Central memory CD8-positive, alpha-beta T cell (primary cell): ENCODE data around the gene DIAPH3.

Experiments
- ATAC-seq: fragments of 150-1000 bp; cut with Tn5 transposase; replicated peaks from 2 replicates; pipeline ENCODE4 v1.10.0; 2022; ENCODE audit warnings: mild to moderate bottlenecking, moderate FRiP score, moderate number of reproducible peaks; ENCODE audit not compliant: poor library complexity, severe bottlenecking; ENCODE audit errors: extremely low read depth
- DNase-seq, 2 donors: peaks; one replicate each; pipeline ENCODE4 v3.0.0; 2021; ENCODE audit warnings: low spot score in 2 of 2
- H3K27ac Mint-ChIP-seq: one replicate; pipeline ENCODE4 v1.8.0; 2022; ENCODE audit warnings: low read depth, mild to moderate bottlenecking, moderate library complexity, mixed read lengths
- H3K27me3 Mint-ChIP-seq: one replicate; pipeline ENCODE4 v1.8.0; 2022; ENCODE audit warnings: mixed read lengths
- H3K36me3 Mint-ChIP-seq: one replicate; pipeline ENCODE4 v1.8.0; 2022; ENCODE audit warnings: mild to moderate bottlenecking, moderate library complexity, mixed read lengths; ENCODE audit not compliant: insufficient read depth
- H3K4me1 Mint-ChIP-seq: one replicate; pipeline ENCODE4 v1.8.0; 2022; ENCODE audit warnings: mixed read lengths
- H3K4me3 Mint-ChIP-seq: one replicate; pipeline ENCODE4 v1.8.0; 2022; ENCODE audit warnings: mild to moderate bottlenecking, moderate library complexity, mixed read lengths
- H3K9me3 Mint-ChIP-seq: one replicate; pipeline ENCODE4 v1.8.0; 2022; ENCODE audit warnings: mixed read lengths

The DIAPH3 gene

DNA sequence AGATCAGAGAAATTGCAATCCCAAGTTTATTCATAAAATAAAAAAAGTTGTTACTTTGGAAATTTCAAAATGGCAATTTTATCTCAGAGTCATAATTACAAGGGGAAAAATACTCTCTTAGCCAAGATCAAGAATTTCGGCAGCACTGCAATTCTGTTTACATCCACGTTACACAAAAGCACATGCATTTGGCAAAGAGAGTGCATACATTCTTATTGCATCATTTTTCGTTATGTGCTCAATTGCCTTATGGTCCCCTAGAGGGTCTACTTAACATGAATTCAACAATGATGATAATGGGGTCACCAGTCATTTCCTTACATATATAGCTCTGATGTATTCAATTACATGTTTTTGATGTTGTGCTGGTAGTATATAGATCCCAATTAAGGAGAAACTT lies 498.0 kb downstream of the DIAPH3 start:
- no peaks in the 10 kb centered on the region for H3K9me3 Mint-ChIP-seq
- DNase-seq, result no peak

DNA sequence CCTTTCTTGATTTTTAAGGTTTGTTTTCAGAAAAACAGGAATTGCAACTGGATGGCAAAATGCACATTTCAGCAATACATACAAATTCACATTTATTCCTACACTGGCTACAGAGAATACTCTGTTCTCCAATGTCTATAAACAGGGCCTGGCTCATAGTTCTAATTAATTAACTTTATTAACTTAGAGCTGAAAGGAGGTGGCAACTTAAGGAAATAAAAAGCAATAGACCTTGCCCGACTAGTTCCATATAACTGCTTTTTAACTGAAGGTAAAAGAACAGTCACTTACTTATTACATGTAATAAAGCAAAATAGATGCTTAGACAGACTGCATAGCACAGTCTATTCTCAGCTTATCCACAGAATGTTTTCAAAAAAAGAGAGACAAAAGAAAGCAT lies 498.5 kb downstream of the DIAPH3 start:
- ATAC-seq, result no peak
- no peak overlapping the region for H3K27ac Mint-ChIP-seq
- H3K27me3 Mint-ChIP-seq, result no peaks in the 10 kb centered on the region
- peaks cover 1% of the 10 kb centered on the region for H3K36me3 Mint-ChIP-seq
- no peak for DNase-seq
- H3K4me1 Mint-ChIP-seq, result no peaks in the 10 kb centered on the region
- H3K9me3 Mint-ChIP-seq, result no peaks in the 10 kb centered on the region
- H3K4me3 Mint-ChIP-seq, result no peak overlapping the region

More for the DNA sequence above, 498.0 kb downstream of the DIAPH3 start:
- ATAC-seq, result no peak
- Mint-ChIP-seq H3K27me3 (no peaks in the 10 kb centered on the region), H3K4me3 (no peak overlapping the region), H3K36me3 (no peaks in the 10 kb centered on the region), H3K4me1 (no peaks in the 10 kb centered on the region), H3K27ac (no peak overlapping the region)

DNA sequence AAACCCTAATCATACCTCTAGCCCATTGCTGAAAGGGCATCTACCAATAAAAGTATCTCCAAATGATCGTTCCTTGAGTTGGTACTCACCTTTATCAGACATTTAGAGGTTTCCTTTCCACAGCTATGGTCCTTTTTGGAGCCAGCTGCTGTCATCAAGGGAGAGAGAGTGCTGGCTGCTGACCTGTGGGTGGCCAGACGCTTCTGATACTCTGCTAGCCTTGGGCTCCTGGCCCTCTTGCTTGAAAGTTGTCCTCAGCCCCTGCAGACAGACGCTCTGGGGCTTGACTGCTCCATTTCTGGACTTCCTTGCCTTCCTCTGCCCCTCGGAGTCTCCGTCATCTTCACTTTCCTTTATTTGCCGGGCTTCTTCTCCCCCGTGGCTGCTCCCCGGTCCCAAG lies 499.1 kb downstream of the DIAPH3 start:
- Mint-ChIP-seq H3K9me3 (no peaks in the 10 kb centered on the region), H3K27me3 (no peaks in the 10 kb centered on the region), H3K4me3 (no peak overlapping the region), H3K36me3 (peaks cover 1% of the 10 kb centered on the region), H3K4me1 (no peaks in the 10 kb centered on the region), H3K27ac (no peak overlapping the region)
- ATAC-seq (no peak), DNase-seq (no peak)

DNA sequence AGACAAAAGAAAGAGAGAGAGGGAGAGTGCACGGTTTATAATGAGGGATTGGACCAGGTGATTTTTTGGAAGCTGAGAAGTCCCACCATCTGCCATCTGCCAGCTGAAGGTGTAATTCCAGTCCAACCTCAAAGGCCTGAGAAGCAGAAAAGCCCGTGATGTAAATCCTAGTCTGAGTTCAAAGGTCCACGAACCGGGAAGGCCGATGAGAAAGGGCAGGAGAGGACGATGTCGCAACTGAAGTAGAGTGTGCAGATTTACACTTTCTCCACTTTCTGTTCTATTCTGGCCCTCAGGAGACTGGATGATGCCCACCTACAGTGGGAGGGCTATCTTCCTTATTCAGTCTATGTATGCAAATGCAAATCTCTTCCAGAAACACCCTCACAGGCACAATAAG lies 500.0 kb downstream of the DIAPH3 start:
- Mint-ChIP-seq H3K4me1 (no peaks in the 10 kb centered on the region), H3K27ac (no peak overlapping the region), H3K27me3 (no peaks in the 10 kb centered on the region), H3K36me3 (peaks cover 1% of the 10 kb centered on the region), H3K4me3 (no peak overlapping the region), H3K9me3 (no peaks in the 10 kb centered on the region)
- ATAC-seq (no peak), DNase-seq (no peak)

DNA sequence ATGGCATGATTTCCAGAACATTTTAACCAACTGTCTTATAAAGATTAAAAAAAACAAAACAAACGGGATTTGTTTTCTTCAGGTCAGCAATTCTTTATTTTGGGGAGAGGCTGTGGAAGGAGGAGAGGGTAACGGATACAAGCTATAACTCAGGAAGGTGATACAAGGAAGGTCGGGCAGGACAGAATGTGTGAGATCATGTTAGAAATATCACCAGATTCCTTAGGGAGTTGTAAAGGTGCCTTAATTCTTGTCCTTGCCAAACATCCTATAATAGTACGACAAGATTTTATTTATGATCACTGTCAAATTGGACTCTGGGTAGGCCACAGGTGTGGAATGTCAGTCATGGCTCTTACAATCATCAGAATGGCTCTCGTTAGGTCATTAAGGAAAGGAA lies 503.1 kb downstream of the DIAPH3 start:
- DNase-seq (no peak), ATAC-seq (no peak)
- Mint-ChIP-seq H3K4me3 (no peak overlapping the region), H3K9me3 (no peaks in the 10 kb centered on the region), H3K27ac (no peak overlapping the region), H3K36me3 (peaks cover 1% of the 10 kb centered on the region), H3K27me3 (no peaks in the 10 kb centered on the region), H3K4me1 (no peaks in the 10 kb centered on the region)

DNA sequence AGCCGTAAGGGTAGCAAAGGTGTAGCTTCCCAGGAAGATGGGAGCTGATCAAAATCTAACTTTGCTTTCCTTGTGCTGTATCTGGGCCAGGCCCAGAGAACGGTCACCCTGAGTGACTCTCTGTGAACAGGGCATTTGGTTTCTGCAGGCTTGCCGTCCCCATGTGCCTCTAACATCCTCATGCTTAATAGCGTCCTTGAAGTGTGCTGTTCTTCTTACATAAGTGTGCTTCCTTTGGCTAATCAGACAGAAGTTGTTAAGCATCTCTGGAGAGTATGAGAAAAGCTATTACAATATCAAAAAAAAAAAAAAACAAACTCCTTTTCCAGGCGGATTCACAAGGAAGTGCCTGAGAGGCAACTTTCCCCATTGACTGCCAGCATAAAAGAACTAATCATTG lies 503.7 kb downstream of the DIAPH3 start:
- Mint-ChIP-seq H3K27ac (no peak overlapping the region), H3K4me1 (no peaks in the 10 kb centered on the region), H3K27me3 (no peaks in the 10 kb centered on the region), H3K9me3 (no peaks in the 10 kb centered on the region), H3K4me3 (no peak overlapping the region), H3K36me3 (peaks cover 1% of the 10 kb centered on the region)
- no peak for DNase-seq
- ATAC-seq, result no peak

DNA sequence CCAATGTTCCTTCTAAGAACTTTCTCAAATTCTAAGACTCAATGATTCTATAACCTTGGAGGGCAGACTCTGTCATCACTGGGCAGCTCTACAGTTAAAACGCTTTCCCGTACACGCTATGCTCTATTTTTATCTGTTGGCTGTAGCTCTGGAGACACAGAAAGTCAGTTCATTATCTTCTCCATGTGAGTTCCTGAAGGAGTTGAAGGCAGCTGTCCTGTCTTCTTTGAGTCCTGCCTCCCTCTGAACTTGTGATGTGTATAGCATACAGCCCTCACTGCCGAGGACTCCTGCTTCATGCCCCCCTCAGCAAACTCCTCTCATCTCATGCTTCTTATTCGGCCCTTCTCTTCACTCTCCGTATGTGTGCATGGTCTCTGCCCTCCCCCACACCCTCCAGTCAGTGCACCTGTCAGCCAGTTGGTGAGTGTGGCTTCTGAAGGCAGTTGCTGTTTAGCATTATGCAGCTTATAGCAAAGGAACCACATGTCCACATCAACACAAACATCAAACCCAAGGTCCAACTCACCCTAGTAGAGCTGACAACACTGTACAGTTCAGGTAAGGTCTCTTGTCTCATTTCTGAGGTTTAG lies 504.9 kb downstream of the DIAPH3 start:
- ATAC-seq, result no peak
- Mint-ChIP-seq H3K4me3 (no peak overlapping the region), H3K4me1 (no peaks in the 10 kb centered on the region), H3K27me3 (no peaks in the 10 kb centered on the region), H3K36me3 (peaks cover 1% of the 10 kb centered on the region), H3K27ac (no peak overlapping the region), H3K9me3 (no peaks in the 10 kb centered on the region)
- no peak for DNase-seq

DNA sequence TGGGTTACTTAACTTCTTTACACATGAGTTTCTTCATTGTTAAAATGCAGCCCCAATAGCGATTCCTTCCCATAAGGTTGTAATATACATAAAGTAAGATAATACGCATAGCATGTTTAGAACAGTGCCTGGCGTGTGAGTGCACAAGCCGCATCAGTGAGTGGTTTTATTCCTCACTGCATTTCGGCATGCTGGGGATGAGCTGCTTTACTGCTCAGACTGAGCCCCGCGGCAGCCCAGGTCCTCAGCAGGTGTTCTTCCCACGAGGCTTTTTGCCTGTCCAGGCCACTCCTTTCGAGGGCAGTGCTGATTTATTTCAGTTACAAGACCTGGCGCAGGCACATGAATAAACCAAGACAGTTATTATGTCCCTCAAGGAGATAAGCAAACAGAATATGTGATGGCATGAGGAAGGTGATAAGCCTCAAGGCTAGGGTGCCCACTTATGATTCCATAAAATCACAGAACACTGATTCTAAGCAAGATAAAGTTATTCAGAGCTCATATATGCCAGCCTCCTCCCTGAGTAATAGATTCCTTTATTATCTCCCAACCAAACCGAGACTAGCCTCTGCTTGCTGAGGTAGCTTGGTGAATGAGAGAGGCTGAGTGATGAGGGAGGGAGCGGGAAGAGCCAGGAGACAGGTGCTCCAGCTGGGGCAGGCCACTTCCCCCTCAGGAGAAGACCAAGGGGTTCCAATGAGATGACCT lies 505.5 kb downstream of the DIAPH3 start:
- Mint-ChIP-seq H3K4me3 (no peak overlapping the region), H3K9me3 (no peaks in the 10 kb centered on the region), H3K36me3 (peaks cover 1% of the 10 kb centered on the region), H3K27ac (no peak overlapping the region), H3K27me3 (peaks cover under 1% of the 10 kb centered on the region), H3K4me1 (no peaks in the 10 kb centered on the region)
- no peak for DNase-seq
- no peak for ATAC-seq

DNA sequence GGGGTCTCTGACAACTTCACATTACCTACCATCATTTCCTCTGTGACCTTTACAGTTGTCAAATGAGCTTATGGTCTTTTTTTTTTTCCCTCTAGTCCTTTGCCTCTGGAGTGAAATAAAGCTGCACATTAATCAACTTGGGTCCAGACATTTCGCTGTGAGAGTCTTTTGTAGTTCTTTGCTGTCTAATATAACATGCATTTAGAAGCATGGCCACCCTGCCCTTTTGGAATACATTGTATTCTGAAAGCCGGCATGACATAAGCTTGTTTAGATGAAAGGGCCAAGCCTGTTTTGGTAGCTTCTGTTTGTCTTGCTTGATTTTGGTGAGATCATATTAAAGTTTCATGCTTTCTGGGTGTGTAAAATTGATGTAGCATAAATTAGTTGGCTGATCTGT lies 509.8 kb downstream of the DIAPH3 start:
- Mint-ChIP-seq H3K4me1 (no peaks in the 10 kb centered on the region), H3K4me3 (no peak overlapping the region), H3K27me3 (peaks cover 9% of the 10 kb centered on the region), H3K27ac (no peak overlapping the region), H3K9me3 (no peaks in the 10 kb centered on the region), H3K36me3 (no peaks in the 10 kb centered on the region)
- ATAC-seq, result no peak
- DNase-seq, result no peak

DNA sequence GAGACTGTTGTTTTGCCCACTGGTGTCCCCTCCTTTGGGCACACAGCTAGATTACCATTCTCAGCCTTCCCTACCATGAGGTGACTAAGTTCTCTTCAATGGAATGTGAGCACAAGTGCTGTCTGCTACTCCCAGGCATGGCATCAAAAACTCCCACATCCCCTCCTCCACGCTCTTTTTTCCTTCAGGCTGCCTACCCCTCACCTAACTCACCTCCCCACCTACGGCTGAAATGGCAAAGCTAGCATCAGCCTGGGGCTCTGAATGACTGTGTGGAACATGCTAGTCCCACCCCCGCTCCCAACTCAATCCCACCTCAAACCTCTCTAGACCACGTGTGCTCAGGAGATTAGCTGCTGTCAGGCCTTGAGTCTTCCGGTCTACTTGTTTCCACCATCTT lies 512.2 kb downstream of the DIAPH3 start:
- Mint-ChIP-seq H3K4me1 (no peaks in the 10 kb centered on the region), H3K36me3 (no peaks in the 10 kb centered on the region), H3K4me3 (no peak overlapping the region), H3K9me3 (no peaks in the 10 kb centered on the region), H3K27me3 (peaks cover 9% of the 10 kb centered on the region), H3K27ac (no peak overlapping the region)
- DNase-seq (no peak), ATAC-seq (no peak)

DNA sequence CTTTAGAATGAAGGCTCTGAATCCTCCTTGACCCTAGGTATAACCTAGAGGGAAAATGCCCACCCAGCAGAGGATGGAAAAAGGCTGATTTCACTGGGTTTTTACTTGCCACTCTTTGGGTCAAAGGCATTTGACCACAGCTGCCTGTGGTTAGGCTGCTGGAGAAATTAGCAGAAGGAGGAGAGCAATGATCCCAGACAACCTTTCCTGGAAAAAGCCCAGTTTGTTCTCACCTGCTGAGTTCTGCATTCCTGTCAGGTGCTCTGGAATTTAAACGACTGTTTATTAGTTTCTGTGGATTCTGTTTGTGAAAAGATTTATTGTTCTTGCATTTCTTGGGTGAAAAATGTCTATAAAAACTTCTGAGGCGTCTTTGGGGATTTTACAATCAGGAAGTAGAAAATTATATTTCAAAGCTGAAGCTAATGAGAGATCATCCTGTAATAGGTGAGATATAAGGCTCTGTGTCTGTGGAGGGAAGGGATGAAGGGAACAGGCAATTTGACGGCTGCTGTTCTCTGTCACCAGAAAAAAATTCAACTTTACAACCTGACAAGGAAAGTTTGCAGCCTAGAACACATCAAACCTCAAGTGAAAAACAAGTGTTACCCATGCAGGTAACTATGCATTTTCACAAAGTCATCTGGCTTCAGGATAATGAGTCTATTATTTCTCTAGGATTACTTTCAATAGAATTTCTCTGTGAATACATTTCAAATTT lies 519.7 kb downstream of the DIAPH3 start:
- Mint-ChIP-seq H3K4me3 (no peak overlapping the region), H3K36me3 (no peaks in the 10 kb centered on the region), H3K9me3 (no peaks in the 10 kb centered on the region), H3K27me3 (peaks cover 7% of the 10 kb centered on the region), H3K4me1 (no peaks in the 10 kb centered on the region), H3K27ac (no peak overlapping the region)
- DNase-seq, result no peak
- no peak for ATAC-seq

DNA sequence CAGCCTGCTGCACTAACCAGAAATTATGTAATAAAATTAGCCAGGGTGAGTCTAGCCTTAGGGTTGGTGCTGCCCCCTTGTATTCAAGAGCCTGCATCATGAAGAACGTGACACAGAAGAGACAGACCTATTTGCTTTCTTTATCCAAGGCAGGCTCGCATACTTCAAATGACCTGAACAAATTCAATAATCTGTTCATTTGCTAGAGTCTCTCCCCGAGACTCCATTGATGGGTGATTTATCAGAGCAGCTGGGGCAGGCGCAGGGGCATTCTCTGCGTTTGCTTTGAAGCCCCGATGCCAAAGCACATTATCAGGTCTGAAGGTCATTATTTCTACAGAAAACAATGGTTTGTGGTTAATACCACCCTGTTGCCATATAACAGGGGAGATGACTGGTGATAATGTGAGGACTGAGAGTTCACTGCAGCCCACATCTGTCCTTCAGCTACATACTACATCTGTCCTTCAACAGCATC lies 520.3 kb downstream of the DIAPH3 start:
- no peak for ATAC-seq
- no peak overlapping the region for H3K4me3 Mint-ChIP-seq
- no peaks in the 10 kb centered on the region for H3K4me1 Mint-ChIP-seq
- H3K9me3 Mint-ChIP-seq, result no peaks in the 10 kb centered on the region
- H3K27ac Mint-ChIP-seq, result no peak overlapping the region
- no peak for DNase-seq
- no peaks in the 10 kb centered on the region for H3K36me3 Mint-ChIP-seq
- H3K27me3 Mint-ChIP-seq, result peaks cover 7% of the 10 kb centered on the region

DNA sequence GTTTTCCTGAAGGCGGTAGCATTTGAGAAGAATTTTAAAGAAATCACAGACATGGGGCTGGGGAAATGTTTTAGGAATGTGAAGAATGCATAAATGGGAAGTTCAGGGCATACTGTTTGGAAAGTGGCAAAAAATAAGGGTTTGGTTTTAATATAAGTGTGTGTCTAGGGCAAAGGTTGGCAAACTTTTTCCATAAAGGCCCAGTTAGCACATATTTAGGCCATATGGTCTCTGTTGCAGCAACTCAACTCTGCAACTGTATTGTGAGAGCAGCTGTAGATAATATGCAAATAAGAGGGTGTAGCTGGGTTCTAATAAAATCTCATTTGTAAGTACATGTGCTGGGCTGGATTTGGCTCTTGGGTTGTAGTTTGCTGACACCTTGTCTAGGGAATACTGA lies 521.9 kb downstream of the DIAPH3 start:
- H3K9me3 Mint-ChIP-seq, result no peaks in the 10 kb centered on the region
- ATAC-seq (no peak), DNase-seq (no peak)
- H3K4me3 Mint-ChIP-seq, result no peak overlapping the region
- no peak overlapping the region for H3K27ac Mint-ChIP-seq
- H3K36me3 Mint-ChIP-seq, result no peaks in the 10 kb centered on the region
- H3K4me1 Mint-ChIP-seq, result no peaks in the 10 kb centered on the region
- H3K27me3 Mint-ChIP-seq, result peaks cover 8% of the 10 kb centered on the region
